ENCODE measurements around the gene GLIS1.

GLIS1 gene

GRCh38 chr1:53560581-53561502 is 178.1 kb downstream of the GLIS1 start:
- no peaks in the 10 kb centered on the region for H3K9me3 ChIP-seq (ENCODE audit: insufficient read depth, low read length, severe bottlenecking)
- H3K36me3 ChIP-seq (ENCODE audit: insufficient read depth, low read length), result no peaks in the 10 kb centered on the region
- H3K4me2 ChIP-seq (ENCODE audit: insufficient read depth, low read length), result no peak overlapping the region
- H3K4me3 ChIP-seq (ENCODE audit: low read depth in 1 of 2, low read length in 2 of 2), result no peak overlapping the region
- peaks cover 32% of the 10 kb centered on the region for H3K27me3 ChIP-seq (ENCODE audit: insufficient read depth, low read length, poor library complexity)
- no peak overlapping the region for H2AFZ ChIP-seq (ENCODE audit: low read depth, low read length)
- TF ChIP-seq CTCF (IDR thresholded peaks at IDR 0.05; ENCODE audit: borderline replicate concordance, extremely low read depth, low read length, poor library complexity, severe bottlenecking) (no peak), EZH2 (IDR thresholded peaks at IDR 0.05; ENCODE audit: borderline replicate concordance, low read depth, low read length, severe bottlenecking) (no peak)
- H3K79me2 ChIP-seq (ENCODE audit: insufficient read depth, low read length), result no peaks in the 10 kb centered on the region
- H4K20me1 ChIP-seq (ENCODE audit: insufficient read depth, low read length), result peaks cover 13% of the 10 kb centered on the region; the same call in 1 of the 2 replicates
- DNase-seq, result no peak
- no peak for ATAC-seq (ENCODE audit: insufficient read depth, low read depth)
- no peak overlapping the region for H3K27ac ChIP-seq (ENCODE audit: low read length)
- H3K4me1 ChIP-seq (ENCODE audit: insufficient read depth, low read length), result no peaks in the 10 kb centered on the region
- H3K9ac ChIP-seq (ENCODE audit: low read depth, low read length), result no peak overlapping the region

- H3K9me3 ChIP-seq (ENCODE audit: insufficient read depth, low read length, severe bottlenecking), result no peaks in the 10 kb centered on the region
- ATAC-seq (ENCODE audit: insufficient read depth, low read depth), result no peak
- H3K4me2 ChIP-seq (ENCODE audit: insufficient read depth, low read length), result no peak overlapping the region
- H3K27ac ChIP-seq (ENCODE audit: low read length), result no peak overlapping the region
- no peak overlapping the region for H3K9ac ChIP-seq (ENCODE audit: low read depth, low read length)
- no peaks in the 10 kb centered on the region for H3K36me3 ChIP-seq (ENCODE audit: insufficient read depth, low read length)
- no peak overlapping the region for H2AFZ ChIP-seq (ENCODE audit: low read depth, low read length)
- TF ChIP-seq EZH2 (IDR thresholded peaks at IDR 0.05; ENCODE audit: borderline replicate concordance, low read depth, low read length, severe bottlenecking) (no peak), CTCF (IDR thresholded peaks at IDR 0.05; ENCODE audit: borderline replicate concordance, extremely low read depth, low read length, poor library complexity, severe bottlenecking) (no peak)
- DNase-seq, result no peak
- no peak overlapping the region for H3K4me3 ChIP-seq (ENCODE audit: low read depth in 1 of 2, low read length in 2 of 2)
- H3K79me2 ChIP-seq (ENCODE audit: insufficient read depth, low read length), result no peaks in the 10 kb centered on the region
- H3K4me1 ChIP-seq (ENCODE audit: insufficient read depth, low read length), result no peaks in the 10 kb centered on the region
- peaks cover 26% of the 10 kb centered on the region for H3K27me3 ChIP-seq (ENCODE audit: insufficient read depth, low read length, poor library complexity)
- H4K20me1 ChIP-seq (ENCODE audit: insufficient read depth, low read length), result peaks cover 13% of the 10 kb centered on the region; the same call in 1 of the 2 replicates
These were observed 178.9 kb downstream of the GLIS1 start for GRCh38 chr1:53559854-53560580.

- Histone ChIP-seq H3K4me3 (ENCODE audit: low read depth in 1 of 2, low read length in 2 of 2) (no peak overlapping the region), H3K27me3 (ENCODE audit: insufficient read depth, low read length, poor library complexity) (peaks cover 22% of the 10 kb centered on the region), H3K4me2 (ENCODE audit: insufficient read depth, low read length) (no peak overlapping the region), H3K9me3 (ENCODE audit: insufficient read depth, low read length, severe bottlenecking) (no peaks in the 10 kb centered on the region), H3K79me2 (ENCODE audit: insufficient read depth, low read length) (no peaks in the 10 kb centered on the region), H3K27ac (ENCODE audit: low read length) (no peak overlapping the region), H4K20me1 (ENCODE audit: insufficient read depth, low read length) (peaks cover 13% of the 10 kb centered on the region; the same call in 1 of the 2 replicates), H3K36me3 (ENCODE audit: insufficient read depth, low read length) (no peaks in the 10 kb centered on the region), H3K9ac (ENCODE audit: low read depth, low read length) (no peak overlapping the region), H3K4me1 (ENCODE audit: insufficient read depth, low read length) (no peaks in the 10 kb centered on the region), H2AFZ (ENCODE audit: low read depth, low read length) (no peak overlapping the region)
- DNase-seq (no peak), ATAC-seq (ENCODE audit: insufficient read depth, low read depth) (no peak)
- TF ChIP-seq CTCF (IDR thresholded peaks at IDR 0.05; ENCODE audit: borderline replicate concordance, extremely low read depth, low read length, poor library complexity, severe bottlenecking) (no peak), EZH2 (IDR thresholded peaks at IDR 0.05; ENCODE audit: borderline replicate concordance, low read depth, low read length, severe bottlenecking) (no peak)
These were observed 179.6 kb downstream of the GLIS1 start for GRCh38 chr1:53559391-53559815.

Measured in DND-41 (cell line).